IMR-90 (cell line): ENCODE data around the gene CCDC27. TPM values are rescaled to one million over a fixed set of nuclear protein-coding genes. Genes with fewer than 3 reads are reported as not detected.

Experiments
- ATAC-seq: fragments of 200-7000 bp; cut with Tn5 transposase; 2 replicates; pipeline ENCODE4 v1.9.1; 2020; ENCODE audit warnings: low read depth, mild to moderate bottlenecking, moderate library complexity
- BruUV-seq: library from RNA; stranded (reverse); fragments of 400-500 nt; replicated peaks from 2 replicates; lab custom pipeline; 2021; lab: Mats Ljungman, UMichigan
- CTCF ChIA-PET: fragments of 300-600 bp; formaldehyde crosslinking; extraction: SDS; loops from one replicate; lab custom pipeline; 2021; ENCODE audit warnings: antibody characterized with exemption; lab: Yijun Ruan, JAX
- POLR2A ChIA-PET: fragments of 300-600 bp; sonication (Branson Sonifier 250); formaldehyde crosslinking; loops from one replicate; lab custom pipeline; 2022; ENCODE audit warnings: antibody characterized with exemption; ENCODE audit not compliant: unreplicated experiment; lab: Charles Lee
- DNase-seq: peaks from one replicate; pipeline ENCODE4 v3.0.0; 2013
- H2AFZ ChIP-seq: replicated peaks from 2 replicates; pipeline ENCODE3; 2013; ENCODE audit warnings: low read length, mild to moderate bottlenecking; ENCODE audit not compliant: poor library complexity
- H2AK5ac ChIP-seq: 2 replicates; pipeline ENCODE4 v1.6.1; 2013; ENCODE audit warnings: low read depth, low read length, inconsistent platforms
- H2AK9ac ChIP-seq: replicated peaks from 2 replicates; pipeline ENCODE3; 2013; ENCODE audit warnings: mild to moderate bottlenecking, low read depth, low read length, moderate library complexity; ENCODE audit not compliant: poor library complexity
- H2BK120ac ChIP-seq: 2 replicates; pipeline ENCODE4 v1.6.1; 2013; ENCODE audit warnings: low read depth, low read length, inconsistent platforms
- H2BK15ac ChIP-seq: 3 replicates; pipeline ENCODE4 v1.6.1; 2013; ENCODE audit warnings: low read depth, low read length, inconsistent platforms
- H2BK20ac ChIP-seq: 2 replicates; pipeline ENCODE4 v1.6.1; 2013; ENCODE audit warnings: low read depth, mild to moderate bottlenecking, inconsistent platforms, low read length, moderate library complexity
- H2BK5ac ChIP-seq: 2 replicates; pipeline ENCODE4 v1.6.1; 2013; ENCODE audit warnings: mild to moderate bottlenecking, low read depth, low read length, inconsistent platforms; ENCODE audit not compliant: poor library complexity, severe bottlenecking
- H3K14ac ChIP-seq: replicated peaks from 2 replicates; pipeline ENCODE4 v1.6.1; 2013; ENCODE audit warnings: low read depth, low read length, inconsistent platforms
- H3K18ac ChIP-seq: 2 replicates; pipeline ENCODE4 v1.6.1; 2013; ENCODE audit warnings: low read depth, low read length, control low read depth
- H3K23ac ChIP-seq: 2 replicates; pipeline ENCODE4 v1.6.1; 2013; ENCODE audit warnings: low read depth, low read length, inconsistent platforms
- H3K27ac ChIP-seq: 2 replicates; pipeline ENCODE4 v1.5.1; 2013; ENCODE audit warnings: mild to moderate bottlenecking, control low read depth, low read length; ENCODE audit not compliant: insufficient read depth
- H3K27me3 ChIP-seq: 2 replicates; pipeline ENCODE4 v1.6.1; 2013; ENCODE audit warnings: low read length; ENCODE audit not compliant: control insufficient read depth, insufficient read depth
- H3K36me3 ChIP-seq: 2 replicates; pipeline ENCODE4 v1.6.1; 2013; ENCODE audit warnings: low read length, mixed read lengths; ENCODE audit not compliant: control insufficient read depth, insufficient read depth
- H3K4ac ChIP-seq: 2 replicates; pipeline ENCODE4 v1.6.1; 2013; ENCODE audit warnings: low read depth, low read length, inconsistent platforms
- H3K4me1 ChIP-seq: 2 replicates; pipeline ENCODE4 v1.6.1; 2013; ENCODE audit warnings: low read length, mixed read lengths; ENCODE audit not compliant: control insufficient read depth, insufficient read depth
- H3K4me2 ChIP-seq: 2 replicates; pipeline ENCODE4 v1.6.1; 2013; ENCODE audit warnings: low read depth, mild to moderate bottlenecking, control low read depth, low read length, moderate library complexity
- H3K4me3 ChIP-seq: 2 replicates; pipeline ENCODE4 v1.5.1; 2013; ENCODE audit warnings: low read depth, mild to moderate bottlenecking, control low read depth, low read length, moderate library complexity; ENCODE audit not compliant: insufficient read depth
- H3K56ac ChIP-seq: 2 replicates; pipeline ENCODE4 v1.6.1; 2013; ENCODE audit warnings: low read length, inconsistent platforms; ENCODE audit not compliant: insufficient read depth; ENCODE audit errors: extremely low read depth
- H3K79me1 ChIP-seq, 2 experiments: 2 replicates each; pipeline ENCODE4 v1.6.1; 2013; ENCODE audit warnings: low read length in 2 of 2, inconsistent platforms in 1 of 2, low read depth in 1 of 2
- H3K9ac ChIP-seq: 2 replicates; pipeline ENCODE4 v1.6.1; 2013; ENCODE audit warnings: low read depth, low read length, control low read depth
- H3K9me1 ChIP-seq: 2 replicates; pipeline ENCODE4 v1.6.1; 2013; ENCODE audit warnings: low read length, inconsistent platforms; ENCODE audit not compliant: insufficient read depth
- H3K9me3 ChIP-seq: 2 replicates; pipeline ENCODE4 v1.6.1; 2013; ENCODE audit warnings: low read length; ENCODE audit not compliant: control insufficient read depth, insufficient read depth
- H4K20me1 ChIP-seq: 2 replicates; pipeline ENCODE4 v1.6.1; 2013; ENCODE audit warnings: low read length, inconsistent platforms; ENCODE audit not compliant: insufficient read depth
- H4K5ac ChIP-seq: 2 replicates; pipeline ENCODE4 v1.6.1; 2013; ENCODE audit warnings: mild to moderate bottlenecking, low read depth, low read length, control low read depth
- H4K8ac ChIP-seq, 2 experiments: 2 replicates each; pipeline ENCODE4 v1.6.1; 2013; ENCODE audit warnings: low read depth in 2 of 2, low read length in 2 of 2, control low read depth in 1 of 2, inconsistent platforms in 1 of 2
- H4K91ac ChIP-seq: 2 replicates; pipeline ENCODE4 v1.6.1; 2013; ENCODE audit warnings: low read depth, low read length, inconsistent platforms; ENCODE audit not compliant: insufficient read depth
- BHLHE40 ChIP-seq: fragments of 150-350 bp; IDR thresholded peaks from 2 replicates; pipeline ENCODE4 v1.6.1; 2016; ENCODE audit warnings: mild to moderate bottlenecking, low read depth, low read length
- CEBPB ChIP-seq: IDR thresholded peaks from 2 replicates; pipeline ENCODE4 v1.6.1; 2012; ENCODE audit warnings: low read depth, low read length, improper control_type of control experiment
- CHD1 ChIP-seq: IDR thresholded peaks from 2 replicates; pipeline ENCODE4 v1.6.1; 2012; ENCODE audit warnings: low read depth, low read length, improper control_type of control experiment
- ELK1 ChIP-seq: fragments of 150-350 bp; IDR thresholded peaks from 2 replicates; pipeline ENCODE4 v1.6.1; 2016; ENCODE audit warnings: low read depth, mild to moderate bottlenecking, low read length, moderate library complexity, borderline replicate concordance
- FOS ChIP-seq: fragments of 150-350 bp; IDR thresholded peaks from 2 replicates; pipeline ENCODE4 v1.6.1; 2016; ENCODE audit warnings: low read depth, low read length
- MAFK ChIP-seq: IDR thresholded peaks from 2 replicates; pipeline ENCODE4 v1.6.1; 2012; ENCODE audit warnings: low read depth, low read length, improper control_type of control experiment
- MAZ ChIP-seq: IDR thresholded peaks from 2 replicates; pipeline ENCODE4 v1.6.1; 2012; ENCODE audit warnings: low read depth, mild to moderate bottlenecking, low read length, improper control_type of control experiment, moderate library complexity, borderline replicate concordance
- POLR2A ChIP-seq: IDR thresholded peaks from 2 replicates; pipeline ENCODE4 v1.6.1; 2012; ENCODE audit warnings: mild to moderate bottlenecking, low read depth, low read length
- RAD21 ChIP-seq: IDR thresholded peaks from 2 replicates; pipeline ENCODE4 v1.6.1; 2012; ENCODE audit warnings: low read length, improper control_type of control experiment
- RCOR1 ChIP-seq: IDR thresholded peaks from 2 replicates; pipeline ENCODE4 v1.6.1; 2012; ENCODE audit warnings: mild to moderate bottlenecking, low read length, improper control_type of control experiment; ENCODE audit not compliant: insufficient replicate concordance
- RFX5 ChIP-seq: IDR thresholded peaks from 2 replicates; pipeline ENCODE4 v1.8.0; 2012; ENCODE audit warnings: low read depth, mild to moderate bottlenecking, low read length, moderate library complexity
- SMC3 ChIP-seq: fragments of 150-350 bp; IDR thresholded peaks from 2 replicates; pipeline ENCODE4 v1.6.1; 2016; ENCODE audit warnings: low read depth, mild to moderate bottlenecking, antibody characterized with exemption, low read length, moderate library complexity
- WGBS, 2 experiments: methylation state at CpG; one replicate each; pipeline versions ENCODE4 v1.1.5 to v1.1.7; 2013; ENCODE audit warnings: missing lambda C conversion rate in 2 of 2; ENCODE audit not compliant: insufficient read length in 1 of 2; ENCODE audit errors: extremely low coverage in 2 of 2; 5-methylcytosine and 5-hydroxymethylcytosine counted together
- dilution Hi-C: fragments of 300-500 bp; cut with HindIII; formaldehyde crosslinking; loops from one replicate; pipeline ENCODE4 v1.14.3; 2018; ENCODE audit warnings: low sequenced_read_pairs; ENCODE audit not compliant: unreplicated experiment
- in situ Hi-C: fragments of 300-500 bp; cut with MboI; formaldehyde crosslinking; loops from 3 replicates; pipeline ENCODE4 v1.14.3; 2019; ENCODE audit warnings: low sequenced_read_pairs, inconsistent platforms, mixed read lengths
- intact Hi-C: fragments of 100-400 bp; cut with micrococcal nuclease; formaldehyde crosslinking; loops from 2 replicates; pipeline ENCODE4 v1.10.0; 2022
- polyA plus RNA-seq, 3 experiments: library from polyadenylated mRNA; depleted of rRNA; stranded (reverse); fragments of >200 nt; gene quantifications; 2 replicates each; pipeline ENCODE4 v1.2.3, GENCODE V29; 2012; ENCODE audit warnings: low replicate concordance in 1 of 3
- total RNA-seq: library from RNA; depleted of rRNA; stranded (reverse); fragments of >200 nt; gene quantifications from 2 replicates; pipeline ENCODE4 v1.2.3, GENCODE V29; 2012
- TF ChIP-seq, protein P1 (sequence below): conservative IDR thresholded peaks from 2 replicates; pipeline ENCODE4 v1.5.1; 2012; ENCODE audit warnings: mild to moderate bottlenecking, low read depth, low read length, improper control_type of control experiment
- TF ChIP-seq, protein P2 (sequence below): fragments of 150-350 bp; IDR thresholded peaks from 2 replicates; pipeline ENCODE4 v1.6.1; 2017; ENCODE audit warnings: mild to moderate bottlenecking, antibody characterized with exemption, low read length, low read depth

CCDC27 gene
- total and polyA plus RNA-seq, 2 of the 4 experiments (the other 2 are of a cell fraction), result not detected

DNA sequence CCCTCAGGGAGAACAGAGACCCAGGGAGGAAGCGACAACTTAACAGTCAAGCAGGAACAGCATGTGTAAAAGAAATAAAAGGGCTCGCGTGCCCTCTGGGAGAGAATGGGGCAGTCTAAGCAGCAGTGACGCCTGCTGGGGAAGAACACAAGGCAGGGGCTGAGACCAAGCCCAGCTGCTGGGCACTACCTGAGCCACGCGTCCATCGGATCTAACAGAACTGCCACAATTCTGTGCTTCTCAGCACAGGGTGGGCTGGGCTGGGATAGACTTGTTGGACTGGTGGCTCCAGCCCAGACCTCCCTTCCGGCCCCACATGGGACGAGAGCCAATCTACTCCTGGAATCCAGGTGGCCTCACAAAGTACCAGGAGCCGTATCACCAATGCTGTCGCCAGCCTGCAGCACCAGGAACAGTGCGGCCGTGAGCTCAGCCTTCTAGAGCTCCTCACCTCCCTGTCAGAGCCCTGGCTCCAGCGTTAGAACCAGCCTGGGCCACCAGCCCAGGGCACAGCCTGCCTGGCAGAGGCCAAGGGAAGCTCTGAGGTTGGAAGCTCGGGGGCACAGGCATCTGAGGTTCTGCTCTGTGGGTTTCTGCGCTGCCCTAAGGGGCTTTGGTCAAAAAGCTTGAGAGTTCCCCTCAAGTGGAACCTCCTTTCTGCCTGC is 36.6 kb downstream of the CCDC27 start:
- Histone ChIP-seq H3K79me1 (peaks cover 14 to 46% of the 10 kb centered on the region in 2 experiments), H2AK5ac (no peak overlapping the region), H3K4me3 (no peak overlapping the region), H3K56ac (no peak overlapping the region), H3K18ac (no peak overlapping the region), H3K14ac (no peak overlapping the region), H2BK20ac (no peak overlapping the region), H2BK120ac (no peak overlapping the region), H2BK15ac (no peak overlapping the region), H3K9me1 (no peaks in the 10 kb centered on the region; the same call in 1 of the 2 replicates), H3K23ac (no peak overlapping the region), H3K4me1 (peaks cover 3% of the 10 kb centered on the region; the same call in 1 of the 2 replicates), H3K27ac (no peak overlapping the region), H2BK5ac (no peak overlapping the region), H2AFZ (no peak overlapping the region), H3K27me3 (no peaks in the 10 kb centered on the region), H3K4ac (no peak overlapping the region), H4K8ac (no peak overlapping the region), H3K9ac (no peak overlapping the region), H3K4me2 (no peak overlapping the region), H4K20me1 (peaks cover 56% of the 10 kb centered on the region), H3K36me3 (peaks cover 50% of the 10 kb centered on the region), H3K9me3 (no peaks in the 10 kb centered on the region), H2AK9ac (no peak overlapping the region), H4K5ac (no peak overlapping the region), H4K91ac (no peak overlapping the region)
- ChIA-PET POLR2A (no interaction called here), CTCF (no interaction called here)
- ATAC-seq, result no peak
- in situ Hi-C loops (no loop called here), dilution Hi-C loops (no loop called here), intact Hi-C loops (no loop called here)
- no peak for DNase-seq
- BruUV-seq, result no TSS peak
- 94% methylated on average over 11 of the region's 16 CpGs; no CpG with 5 or more reads in 1 of the 2 experiments for WGBS, 2 experiments
- TF ChIP-seq ELK1, result no peak
- TF ChIP-seq CHD1, result no peak
- no peak for TF ChIP-seq SMC3
- TF ChIP-seq MAZ, result no peak
- TF ChIP-seq CEBPB, result no peak
- TF ChIP-seq, protein P1, sequence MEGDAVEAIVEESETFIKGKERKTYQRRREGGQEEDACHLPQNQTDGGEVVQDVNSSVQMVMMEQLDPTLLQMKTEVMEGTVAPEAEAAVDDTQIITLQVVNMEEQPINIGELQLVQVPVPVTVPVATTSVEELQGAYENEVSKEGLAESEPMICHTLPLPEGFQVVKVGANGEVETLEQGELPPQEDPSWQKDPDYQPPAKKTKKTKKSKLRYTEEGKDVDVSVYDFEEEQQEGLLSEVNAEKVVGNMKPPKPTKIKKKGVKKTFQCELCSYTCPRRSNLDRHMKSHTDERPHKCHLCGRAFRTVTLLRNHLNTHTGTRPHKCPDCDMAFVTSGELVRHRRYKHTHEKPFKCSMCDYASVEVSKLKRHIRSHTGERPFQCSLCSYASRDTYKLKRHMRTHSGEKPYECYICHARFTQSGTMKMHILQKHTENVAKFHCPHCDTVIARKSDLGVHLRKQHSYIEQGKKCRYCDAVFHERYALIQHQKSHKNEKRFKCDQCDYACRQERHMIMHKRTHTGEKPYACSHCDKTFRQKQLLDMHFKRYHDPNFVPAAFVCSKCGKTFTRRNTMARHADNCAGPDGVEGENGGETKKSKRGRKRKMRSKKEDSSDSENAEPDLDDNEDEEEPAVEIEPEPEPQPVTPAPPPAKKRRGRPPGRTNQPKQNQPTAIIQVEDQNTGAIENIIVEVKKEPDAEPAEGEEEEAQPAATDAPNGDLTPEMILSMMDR, result no peak
- TF ChIP-seq POLR2A, result no peak
- no peak for TF ChIP-seq RCOR1
- TF ChIP-seq BHLHE40, result no peak
- TF ChIP-seq, protein P2, sequence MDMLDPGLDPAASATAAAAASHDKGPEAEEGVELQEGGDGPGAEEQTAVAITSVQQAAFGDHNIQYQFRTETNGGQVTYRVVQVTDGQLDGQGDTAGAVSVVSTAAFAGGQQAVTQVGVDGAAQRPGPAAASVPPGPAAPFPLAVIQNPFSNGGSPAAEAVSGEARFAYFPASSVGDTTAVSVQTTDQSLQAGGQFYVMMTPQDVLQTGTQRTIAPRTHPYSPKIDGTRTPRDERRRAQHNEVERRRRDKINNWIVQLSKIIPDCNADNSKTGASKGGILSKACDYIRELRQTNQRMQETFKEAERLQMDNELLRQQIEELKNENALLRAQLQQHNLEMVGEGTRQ, result no peak
- TF ChIP-seq RAD21, result no peak
- TF ChIP-seq FOS, result no peak
- TF ChIP-seq MAFK, result no peak
- no peak for TF ChIP-seq RFX5
